PC-3 (cell line): ENCODE measurements around the gene LHX1. TPM values are rescaled to one million over a fixed set of nuclear protein-coding genes. Genes with fewer than 3 reads are reported as not detected.
A peak's percentile ranks its signal among the peaks of the same experiment; 100 is the strongest.

ENCODE experiments used
- ATAC-seq: fragments of 200-7000 bp; cut with Tn5 transposase; 2 replicates; pipeline ENCODE4 v1.9.1; 2020; ENCODE audit warnings: mild to moderate bottlenecking, moderate library complexity
- BruUV-seq: library from RNA; stranded (reverse); fragments of 400-500 nt; replicated peaks from 2 replicates; lab custom pipeline; 2021; lab: Mats Ljungman, UMichigan
- CTCF ChIA-PET: fragments of 300-600 bp; sonication (Branson Sonifier 250); formaldehyde crosslinking; loops from one replicate; lab custom pipeline; 2022; ENCODE audit warnings: antibody characterized with exemption; lab: Charles Lee
- POLR2A ChIA-PET: fragments of 300-600 bp; sonication (Branson Sonifier 250); formaldehyde crosslinking; loops from one replicate; lab custom pipeline; 2022; ENCODE audit warnings: antibody characterized with exemption; ENCODE audit not compliant: unreplicated experiment; lab: Charles Lee
- DNase-seq: peaks from one replicate; pipeline ENCODE4 v3.0.0-alpha.2; 2015
- H2AFZ ChIP-seq: fragments of 300-600 bp; sonication (generic); 2 replicates; pipeline ENCODE4 v1.6.0; 2016; ENCODE audit warnings: antibody characterized with exemption, low read length
- H3F3A ChIP-seq: fragments of 300-600 bp; sonication (generic); one replicate; pipeline ENCODE4 v1.6.0; 2017; ENCODE audit warnings: antibody characterized with exemption, low read length, control low read depth, mild to moderate bottlenecking; ENCODE audit not compliant: unreplicated experiment
- H3K27ac ChIP-seq: fragments of 300-600 bp; sonication (generic); 2 replicates; pipeline ENCODE4 v1.5.1; 2016; ENCODE audit warnings: mild to moderate bottlenecking, low read length
- H3K27me3 ChIP-seq: fragments of 300-600 bp; sonication (generic); 2 replicates; pipeline ENCODE4 v1.6.1; 2016; ENCODE audit warnings: low read length, mixed read lengths
- H3K36me3 ChIP-seq: fragments of 300-600 bp; sonication (generic); 2 replicates; pipeline ENCODE4 v1.6.1; 2016; ENCODE audit warnings: low read depth, mixed run types, low read length, mixed read lengths
- H3K4me1 ChIP-seq: fragments of 300-600 bp; sonication (generic); 2 replicates; pipeline ENCODE4 v1.5.1; 2016; ENCODE audit warnings: low read length; ENCODE audit not compliant: insufficient read depth
- H3K4me2 ChIP-seq: fragments of 300-600 bp; sonication (generic); 2 replicates; pipeline ENCODE4 v1.6.0; 2016; ENCODE audit warnings: low read length
- H3K4me3 ChIP-seq: fragments of 300-600 bp; sonication (generic); 2 replicates; pipeline ENCODE4 v1.5.1; 2016; ENCODE audit warnings: mild to moderate bottlenecking, low read length, mixed read lengths
- H3K79me2 ChIP-seq: fragments of 300-600 bp; sonication (generic); 2 replicates; pipeline ENCODE4 v1.6.1; 2017; ENCODE audit warnings: low read length, mixed read lengths
- H3K9ac ChIP-seq: fragments of 300-600 bp; sonication (generic); 2 replicates; pipeline ENCODE4 v1.6.0; 2016; ENCODE audit warnings: mild to moderate bottlenecking, low read length
- H3K9me2 ChIP-seq: fragments of 300-600 bp; sonication (generic); replicated peaks from 2 replicates; pipeline ENCODE4 v1.6.1; 2016; ENCODE audit warnings: mixed run types, low read length, mixed read lengths
- H3K9me3 ChIP-seq: fragments of 300-600 bp; sonication (generic); 2 replicates; pipeline ENCODE4 v1.6.1; 2016; ENCODE audit warnings: low read length, mixed read lengths
- H4K20me1 ChIP-seq: fragments of 300-600 bp; sonication (generic); 2 replicates; pipeline ENCODE4 v1.6.1; 2016; ENCODE audit warnings: low read length, mixed read lengths
- CTCF ChIP-seq: fragments of 300-600 bp; sonication (generic); conservative IDR thresholded peaks from 2 replicates; pipeline ENCODE4 v1.5.1; 2017; ENCODE audit warnings: antibody characterized with exemption, low read depth, mild to moderate bottlenecking, low read length
- EZH2 ChIP-seq: fragments of 300-600 bp; sonication (generic); IDR thresholded peaks from one replicate; pipeline ENCODE4 v1.6.1; 2017; ENCODE audit warnings: antibody characterized with exemption, mild to moderate bottlenecking, low read length; ENCODE audit not compliant: unreplicated experiment
- EZH2phosphoT487 ChIP-seq: fragments of 300-600 bp; sonication (generic); IDR thresholded peaks from 2 replicates; pipeline ENCODE4 v1.6.1; 2018; ENCODE audit warnings: mild to moderate bottlenecking, antibody characterized with exemption, low read length, borderline replicate concordance
- intact Hi-C: fragments of 100-400 bp; cut with micrococcal nuclease; formaldehyde crosslinking; loops from 2 replicates; pipeline ENCODE4 v1.9.0; 2023
- total RNA-seq: library from RNA; depleted of rRNA; stranded (reverse); fragments of >200 nt; gene quantifications from 2 replicates; pipeline ENCODE4 v1.2.3, GENCODE V29; 2014

The LHX1 gene
- total RNA-seq, 1 experiment from 2014 or later = not detected

- Histone ChIP-seq H3K79me2 (peaks cover 35% of the 10 kb centered on the region), H3K36me3 (peaks cover 9% of the 10 kb centered on the region), H3K27ac (no peak overlapping the region), H3K4me1 (peaks cover 12% of the 10 kb centered on the region), H3K9me3 (no peaks in the 10 kb centered on the region), H2AFZ (peak overlapping the region; percentile 87), H3K27me3 (peaks cover 31% of the 10 kb centered on the region; the same call in 1 of the 2 replicates), H3K4me2 (peak overlapping the region; percentile 88), H3K9me2 (no peaks in the 10 kb centered on the region), H4K20me1 (peaks cover 20% of the 10 kb centered on the region), H3K9ac (no peak overlapping the region), H3F3A (no peaks in the 10 kb centered on the region), H3K4me3 (peak overlapping the region; percentile 83)
- CTCF ChIA-PET = no interaction called here
- POLR2A ChIA-PET = no interaction called here
- TF ChIP-seq EZH2phosphoT487 (no peak), CTCF (no peak), EZH2 (no peak)
- intact Hi-C loops = no loop called here
- DNase-seq (no peak), ATAC-seq (no peak)
- BruUV-seq = no TSS peak
These were observed 10.8 kb downstream of the LHX1 start for GRCh38 chr17:36947922-36948716.

- H3K79me2 ChIP-seq = peaks cover 35% of the 10 kb centered on the region
- peak; percentile 94 for ATAC-seq
- BruUV-seq = no TSS peak
- ChIA-PET POLR2A (no interaction called here), CTCF (no interaction called here)
- intact Hi-C loops = no loop called here
- DNase-seq = peak; percentile 88
- peak within 1 kb of the TSS; percentile 87 for H2AFZ ChIP-seq
- TF ChIP-seq EZH2phosphoT487 (no peak), CTCF (no peak), EZH2 (no peak)
- H3K9me2 ChIP-seq = no peaks in the 10 kb centered on the region
- peak within 1 kb of the TSS; percentile 88 for H3K4me2 ChIP-seq
- peak within 1 kb of the TSS; percentile 53 for H3K27ac ChIP-seq
- peak within 1 kb of the TSS; percentile 93 for H3K9ac ChIP-seq
- H3F3A ChIP-seq = no peaks in the 10 kb centered on the region
- peak within 1 kb of the TSS; percentile 83 for H3K4me3 ChIP-seq
- peaks cover 20% of the 10 kb centered on the region for H4K20me1 ChIP-seq
- peaks cover 9% of the 10 kb centered on the region for H3K36me3 ChIP-seq
- peaks cover 12% of the 10 kb centered on the region for H3K4me1 ChIP-seq
- no peaks in the 10 kb centered on the region for H3K9me3 ChIP-seq
- peaks cover 31% of the 10 kb centered on the region; the same call in 1 of the 2 replicates for H3K27me3 ChIP-seq
These were observed 11.6 kb downstream of the LHX1 start, which contains the start of gene AATF for GRCh38 chr17:36948717-36949460. Gene AATF, plus strand, starts transcription at chr17:36948954. Its CDS starts 172 bp downstream, at chr17:36949126.
